SIG-M5 treated with dmso at 0.1 percent for 504 hours (cell line): Measurements from ENCODE around the gene OLFML2B.

Source experiments
- DNase-seq: peaks from one replicate; lab custom pipeline; 2025; ENCODE audit not compliant: unreplicated experiment; lab: John Stamatoyannopoulos, UW

The OLFML2B gene

GRCh38 chr1:162008799-162009198 lies 14.9 kb downstream of the OLFML2B start:
- DNase-seq = no peak

DNA sequence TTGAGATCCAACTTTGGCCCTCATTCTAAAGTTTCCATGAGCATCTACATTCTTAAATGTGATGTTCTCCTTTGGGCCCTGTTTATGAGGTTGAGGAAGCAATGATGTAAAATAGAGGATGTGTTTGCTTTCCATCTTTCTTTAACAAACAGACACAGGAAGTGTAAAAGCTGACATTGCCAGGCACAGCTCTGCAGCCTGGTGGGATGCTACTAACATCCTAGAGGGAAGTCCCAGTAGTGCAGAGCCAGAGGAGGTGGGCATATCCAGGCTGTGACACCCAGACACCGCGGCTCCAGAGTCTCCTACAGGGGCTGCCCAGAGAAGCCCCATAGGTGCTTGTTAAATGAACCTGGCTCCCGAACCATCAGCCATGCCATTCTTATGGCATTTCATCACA lies 16.2 kb downstream of the OLFML2B start:
- no peak for DNase-seq

- no peak for DNase-seq
Observed at GRCh38 chr1:162006081-162006480, 17.6 kb downstream of the OLFML2B start.

- no peak for DNase-seq
Observed at GRCh38 chr1:162004441-162004950, 19.2 kb downstream of the OLFML2B start.

DNA sequence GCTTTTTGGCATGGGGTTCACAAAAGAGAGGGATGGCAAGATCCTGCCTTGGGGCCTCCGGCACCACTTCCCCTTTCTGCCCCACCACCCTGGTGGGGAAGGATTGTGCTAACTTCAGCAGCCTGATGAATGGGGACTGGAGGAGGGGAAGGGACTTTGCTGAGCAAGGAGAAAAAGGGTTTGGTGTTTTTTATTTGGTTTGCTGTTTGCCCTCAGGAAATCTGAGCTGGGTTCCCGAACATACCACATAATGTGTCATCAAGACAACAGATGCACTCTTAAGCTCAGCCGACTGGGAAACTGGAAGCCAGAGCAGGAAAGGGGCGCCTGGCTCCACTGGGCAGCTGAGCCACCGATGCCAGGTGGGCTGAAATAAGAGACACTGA lies 19.8 kb downstream of the OLFML2B start:
- DNase-seq = peak; percentile 88

- DNase-seq = no peak
Observed at GRCh38 chr1:162003061-162003829, 20.4 kb downstream of the OLFML2B start.

DNA sequence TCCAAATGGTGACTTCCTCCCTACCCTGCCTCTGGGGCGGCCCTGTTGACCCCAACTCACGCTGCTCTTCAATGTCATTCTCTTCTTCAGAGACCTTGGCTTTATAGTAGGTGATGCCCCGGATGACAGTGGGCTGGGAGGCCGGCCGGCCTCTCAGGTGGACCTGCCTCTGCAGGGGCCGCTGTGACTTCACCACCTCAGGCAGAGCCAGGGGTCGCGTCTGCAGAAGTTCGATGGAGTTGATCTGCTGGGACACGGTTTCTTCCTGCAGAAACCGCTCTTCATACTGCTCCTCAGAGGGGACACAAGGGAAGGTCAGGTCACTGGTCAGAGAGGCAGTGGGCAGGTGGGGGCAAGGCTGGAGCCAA lies 23.6 kb downstream of the OLFML2B start:
- DNase-seq = no peak

GRCh38 chr1:161999301-162000052 lies 24.2 kb downstream of the OLFML2B start:
- no peak for DNase-seq

GRCh38 chr1:161998811-161999210 lies 24.9 kb downstream of the OLFML2B start:
- DNase-seq = no peak

- DNase-seq = no peak
Observed at GRCh38 chr1:161997152-161997551, 26.5 kb downstream of the OLFML2B start.

GRCh38 chr1:161994175-161994668 lies 29.4 kb downstream of the OLFML2B start:
- no peak for DNase-seq

DNA sequence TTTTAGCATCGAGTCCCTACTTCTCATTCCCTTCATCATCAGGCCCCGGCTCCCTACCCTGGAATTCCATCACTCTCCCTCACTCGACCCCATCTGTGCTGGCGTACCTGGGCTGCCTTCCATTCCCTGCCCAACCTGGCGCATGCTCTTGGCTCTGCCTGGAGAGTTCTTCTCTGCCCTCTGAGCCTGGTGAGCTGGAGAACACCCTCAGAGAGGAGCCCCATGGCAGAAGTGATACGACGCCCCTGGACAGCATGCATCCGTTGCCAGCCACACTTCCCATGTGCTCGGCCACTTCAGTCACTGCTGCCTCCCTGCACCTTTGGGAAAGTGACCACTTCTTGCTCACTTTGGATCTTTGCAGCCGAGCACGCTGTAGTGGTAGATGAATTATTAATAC lies 30.1 kb downstream of the OLFML2B start:
- no peak for DNase-seq

DNA sequence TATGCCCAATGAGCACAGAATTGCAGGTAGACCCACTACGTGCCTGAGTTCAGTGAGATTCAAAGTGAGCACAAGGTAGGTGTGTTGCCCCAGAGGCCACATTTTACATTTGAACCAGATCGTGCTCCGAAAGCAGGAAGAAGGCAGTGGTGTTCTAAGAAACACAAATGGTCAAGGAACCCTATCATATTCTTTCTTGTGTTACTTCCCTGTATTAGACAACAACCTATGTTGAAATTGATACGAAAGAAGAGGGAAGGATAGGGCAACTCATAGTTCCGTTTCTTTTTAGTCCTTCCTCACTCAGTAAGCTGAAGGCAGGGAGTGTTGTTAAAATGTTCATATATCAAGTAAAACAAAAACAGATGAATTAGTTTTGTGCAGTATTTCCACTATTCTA lies 33.9 kb downstream of the OLFML2B start:
- peak; percentile 95 for DNase-seq

DNA sequence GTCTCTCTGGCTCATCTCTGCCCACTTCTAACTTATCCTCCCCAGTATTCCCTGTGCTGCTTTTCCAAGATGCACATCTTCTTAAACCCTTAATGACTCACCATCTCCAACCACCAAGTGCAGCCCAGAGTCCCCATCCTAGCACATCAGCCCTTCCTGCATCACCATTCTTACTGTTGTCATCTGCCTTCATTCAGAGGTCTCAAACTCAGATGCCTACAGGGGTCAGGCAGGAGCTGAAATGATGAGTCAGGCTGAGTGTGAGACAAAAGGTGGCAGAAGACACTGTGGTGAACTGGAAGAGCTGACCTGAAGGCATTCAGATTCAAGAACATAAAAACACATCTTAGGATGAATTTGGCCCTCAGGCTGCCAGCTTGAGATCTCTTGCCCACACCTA lies 34.6 kb downstream of the OLFML2B start:
- DNase-seq = no peak

GRCh38 chr1:161988413-161988812 lies 35.3 kb downstream of the OLFML2B start:
- no peak for DNase-seq

DNA sequence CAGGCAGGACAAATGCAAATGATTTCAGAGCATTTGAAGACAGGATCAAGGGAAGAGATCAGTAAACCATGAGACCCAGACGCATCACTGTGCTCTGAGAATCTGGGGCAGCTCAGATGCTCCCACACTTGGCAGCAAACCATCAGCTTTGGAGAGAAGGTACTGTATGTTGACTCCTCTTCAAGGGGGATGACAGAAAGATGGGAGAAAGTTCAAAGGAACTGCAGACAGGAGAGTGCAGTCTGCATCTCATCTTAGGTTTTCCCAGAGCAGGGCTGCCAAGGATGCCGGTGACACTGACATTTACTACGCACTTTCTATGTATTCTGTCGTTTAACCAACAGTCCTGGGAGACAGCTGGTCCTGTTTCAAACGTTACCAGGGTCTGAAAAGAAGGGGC lies 35.8 kb downstream of the OLFML2B start:
- DNase-seq = no peak

- DNase-seq = no peak
Observed at GRCh38 chr1:161987303-161987702, 36.4 kb downstream of the OLFML2B start.

DNA sequence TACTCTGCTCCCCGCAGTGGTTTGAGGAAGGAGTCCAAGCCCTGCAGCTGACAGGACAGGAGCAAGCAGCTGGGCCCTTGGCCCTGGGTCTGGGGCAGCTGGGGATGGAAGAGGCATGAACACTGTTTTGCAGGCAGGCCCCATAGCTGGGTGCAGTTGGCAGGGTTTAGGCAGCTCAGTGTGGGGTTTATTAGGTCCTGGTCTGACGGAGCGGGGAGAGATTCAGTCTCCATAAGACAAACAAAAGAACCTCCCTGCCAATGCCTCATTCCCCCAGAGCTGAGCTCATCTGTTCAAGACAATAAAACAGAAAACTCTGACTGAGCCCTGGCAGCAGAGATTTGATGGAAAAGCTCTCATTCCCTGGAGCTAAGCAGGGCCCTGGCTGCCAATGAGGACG lies 37.3 kb downstream of the OLFML2B start:
- no peak for DNase-seq

GRCh38 chr1:161985301-161985822 lies 38.3 kb downstream of the OLFML2B start:
- DNase-seq = no peak

GRCh38 chr1:161983725-161984124 lies 39.9 kb downstream of the OLFML2B start:
- DNase-seq = no peak

- no peak for DNase-seq
Observed at GRCh38 chr1:161982917-161983316, 40.8 kb downstream of the OLFML2B start.

- DNase-seq = no peak
Observed at GRCh38 chr1:161982507-161982895, 41.2 kb downstream of the OLFML2B start.
